DOHH2 (cell line): Measurements from ENCODE around the gene DDX51.

Experiments
- H3F3A ChIP-seq: fragments of 200-600 bp; sonication (generic), shearing (Covaris generic); 2 replicates; pipeline ENCODE4 v1.6.0; 2016; ENCODE audit warnings: antibody characterized with exemption, mild to moderate bottlenecking; ENCODE audit not compliant: control insufficient read depth, insufficient read depth
- H3K27ac ChIP-seq: fragments of 200-600 bp; sonication (generic); 2 replicates; pipeline ENCODE4 v1.5.1; 2014; ENCODE audit warnings: low read depth, mild to moderate bottlenecking, low read length, moderate library complexity
- H3K27me3 ChIP-seq: fragments of 200-600 bp; sonication (generic); 2 replicates; pipeline ENCODE4 v1.6.1; 2014; ENCODE audit warnings: mild to moderate bottlenecking, low read length, mixed read lengths; ENCODE audit not compliant: control insufficient read depth
- H3K36me3 ChIP-seq: fragments of 200-600 bp; sonication (generic); 2 replicates; pipeline ENCODE4 v1.6.1; 2014; ENCODE audit warnings: mild to moderate bottlenecking, low read length, moderate library complexity, mixed read lengths; ENCODE audit not compliant: control insufficient read depth
- H3K4me1 ChIP-seq: fragments of 200-600 bp; sonication (generic); 2 replicates; pipeline ENCODE4 v1.6.1; 2014; ENCODE audit warnings: mild to moderate bottlenecking, low read length, mixed read lengths; ENCODE audit not compliant: control insufficient read depth
- H3K4me2 ChIP-seq: fragments of 200-600 bp; sonication (generic); 2 replicates; pipeline ENCODE4 v1.6.0; 2014; ENCODE audit warnings: mild to moderate bottlenecking, low read length, moderate library complexity
- H3K4me3 ChIP-seq: fragments of 200-600 bp; sonication (generic); 2 replicates; pipeline ENCODE4 v1.5.1; 2014; ENCODE audit warnings: mild to moderate bottlenecking, low read length, mixed read lengths
- H3K79me2 ChIP-seq: fragments of 200-600 bp; sonication (generic); 2 replicates; pipeline ENCODE4 v1.6.1; 2014; ENCODE audit warnings: mild to moderate bottlenecking, low read length, mixed read lengths; ENCODE audit not compliant: control insufficient read depth
- H3K9me2 ChIP-seq: fragments of 200-600 bp; sonication (generic); replicated peaks from 2 replicates; pipeline ENCODE4 v1.6.1; 2014; ENCODE audit warnings: mild to moderate bottlenecking, low read length, mixed read lengths; ENCODE audit not compliant: control insufficient read depth
- H3K9me3 ChIP-seq: fragments of 200-600 bp; sonication (generic); 2 replicates; pipeline ENCODE4 v1.6.1; 2014; ENCODE audit warnings: antibody characterized with exemption, low read length, mixed read lengths; ENCODE audit not compliant: control insufficient read depth, insufficient read depth
- H4K20me1 ChIP-seq: fragments of 200-600 bp; sonication (generic); 2 replicates; pipeline ENCODE4 v1.6.0; 2014; ENCODE audit warnings: low read depth, mild to moderate bottlenecking, antibody characterized with exemption, low read length, moderate library complexity; ENCODE audit not compliant: control insufficient read depth, insufficient read depth
- CTCF ChIP-seq: fragments of 200-600 bp; sonication (generic); IDR thresholded peaks from one replicate; pipeline ENCODE4 v1.5.1; 2014; ENCODE audit warnings: antibody characterized with exemption, mild to moderate bottlenecking, low read depth, low read length; ENCODE audit not compliant: poor library complexity, severe bottlenecking
- EZH2phosphoT487 ChIP-seq: fragments of 200-600 bp; sonication (generic); IDR thresholded peaks from 2 replicates; pipeline ENCODE4 v1.6.1; 2017; ENCODE audit warnings: borderline replicate concordance, mild to moderate bottlenecking, antibody characterized with exemption, low read length, moderate library complexity, mixed read lengths

The DDX51 gene

DNA sequence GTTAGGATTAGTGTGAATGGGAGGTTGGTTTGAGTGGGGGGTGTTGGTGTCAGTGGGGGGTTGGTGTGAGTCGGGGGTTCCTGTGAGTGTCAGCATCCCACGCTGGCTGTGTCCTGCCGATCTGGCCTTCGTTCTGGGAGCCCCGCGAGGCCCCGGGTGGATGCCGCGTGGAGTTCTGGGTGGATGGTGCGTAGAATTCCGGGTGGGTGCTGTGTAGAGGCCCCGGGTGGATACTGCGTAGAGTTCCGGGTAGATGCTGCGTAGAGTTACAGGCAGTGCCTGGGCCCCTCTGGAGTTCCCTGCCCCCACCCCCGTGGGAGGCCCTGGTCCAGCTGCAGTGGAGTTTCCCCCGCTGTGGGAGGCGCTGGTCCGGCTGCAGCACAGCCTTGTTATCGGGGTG is 8.8 kb upstream of the DDX51 start:
- H3K4me3 ChIP-seq, result no peak overlapping the region
- no peaks in the 10 kb centered on the region for H3K4me1 ChIP-seq
- no peaks in the 10 kb centered on the region for H3K9me2 ChIP-seq
- no peaks in the 10 kb centered on the region for H3K27me3 ChIP-seq
- peaks cover 49% of the 10 kb centered on the region for H3K36me3 ChIP-seq
- peaks cover 4% of the 10 kb centered on the region for H3K79me2 ChIP-seq
- no peak overlapping the region for H3K27ac ChIP-seq
- H3K9me3 ChIP-seq, result peaks cover 26% of the 10 kb centered on the region
- no peak overlapping the region for H3K4me2 ChIP-seq
- no peaks in the 10 kb centered on the region for H4K20me1 ChIP-seq
- no peak for TF ChIP-seq EZH2phosphoT487
- TF ChIP-seq CTCF, result no peak
- peaks cover 22% of the 10 kb centered on the region for H3F3A ChIP-seq

GRCh38 chr12:132152411-132152821 is 8.3 kb upstream of the DDX51 start:
- H3K36me3 ChIP-seq, result peaks cover 49% of the 10 kb centered on the region
- TF ChIP-seq EZH2phosphoT487 (no peak), CTCF (no peak)
- peaks cover 10% of the 10 kb centered on the region for H3K79me2 ChIP-seq
- no peaks in the 10 kb centered on the region for H4K20me1 ChIP-seq
- no peaks in the 10 kb centered on the region for H3K27me3 ChIP-seq
- H3K27ac ChIP-seq, result no peak overlapping the region
- no peaks in the 10 kb centered on the region for H3K4me1 ChIP-seq
- peaks cover 21% of the 10 kb centered on the region for H3K9me3 ChIP-seq
- peaks cover 17% of the 10 kb centered on the region for H3F3A ChIP-seq
- no peak overlapping the region for H3K4me3 ChIP-seq
- H3K4me2 ChIP-seq, result no peak overlapping the region
- no peaks in the 10 kb centered on the region for H3K9me2 ChIP-seq

GRCh38 chr12:132151766-132152410 is 7.8 kb upstream of the DDX51 start:
- Histone ChIP-seq H3K27me3 (no peaks in the 10 kb centered on the region), H3F3A (peaks cover 12% of the 10 kb centered on the region), H3K27ac (no peak overlapping the region), H3K9me3 (peaks cover 16% of the 10 kb centered on the region), H3K79me2 (peaks cover 15% of the 10 kb centered on the region), H3K9me2 (no peaks in the 10 kb centered on the region), H4K20me1 (no peaks in the 10 kb centered on the region), H3K4me2 (no peak overlapping the region), H3K36me3 (peaks cover 49% of the 10 kb centered on the region), H3K4me1 (no peaks in the 10 kb centered on the region), H3K4me3 (no peak overlapping the region)
- no peak for TF ChIP-seq CTCF
- TF ChIP-seq EZH2phosphoT487, result no peak
